K562 (cell line): ENCODE measurements around the gene ZBTB46. TPM values are rescaled to one million over a fixed set of nuclear protein-coding genes. Genes with fewer than 3 reads are reported as not detected.

Experiments used
- ARID4B ChIP-seq: sonication (generic); formaldehyde crosslinking; IDR thresholded peaks from 2 replicates; pipeline ENCODE4 v1.8.0; 2022; ENCODE audit warnings: mild to moderate bottlenecking, missing genetic modification reagents
- CCNT2 ChIP-seq: IDR thresholded peaks from 2 replicates; pipeline ENCODE4 v1.6.1; 2011; ENCODE audit warnings: borderline replicate concordance, low read depth, mild to moderate bottlenecking, moderate library complexity, mixed read lengths, low read length; ENCODE audit not compliant: insufficient read length; ENCODE audit errors: extremely low read depth
- EGR1 ChIP-seq: fragments of 450-650 bp; conservative IDR thresholded peaks from 2 replicates; pipeline ENCODE4 v1.6.1; 2017; ENCODE audit warnings: mild to moderate bottlenecking
- MXI1 ChIP-seq: IDR thresholded peaks from 2 replicates; pipeline ENCODE4 v1.6.1; 2011; ENCODE audit warnings: low read depth, mild to moderate bottlenecking, improper control_type of control experiment, low read length
- NCOA6 ChIP-seq: fragments of 450-650 bp; IDR thresholded peaks from 2 replicates; pipeline ENCODE4 v1.6.1; 2017; ENCODE audit warnings: mild to moderate bottlenecking
- NRF1 ChIP-seq, 2 experiments: fragments of 450-650 bp; IDR thresholded peaks in 1 of 2; conservative IDR thresholded peaks in 1 of 2; 2 replicates each; pipeline ENCODE4 v1.6.1; 2014; ENCODE audit warnings: mild to moderate bottlenecking in 2 of 2
- PHF21A ChIP-seq: fragments of 450-650 bp; IDR thresholded peaks from 2 replicates; pipeline ENCODE4 v1.6.1; 2017; ENCODE audit warnings: low read depth, borderline replicate concordance
- ZNF253 ChIP-seq: fragments of 250-450 bp; sonication (Bioruptor Pico); conservative IDR thresholded peaks from 2 replicates; pipeline ENCODE4 v1.6.1; 2021; ENCODE audit warnings: mild to moderate bottlenecking
- ZNF76 ChIP-seq: fragments of 250-450 bp; sonication (Bioruptor Pico); IDR thresholded peaks from 2 replicates; pipeline ENCODE4 v1.4.0; 2020; ENCODE audit warnings: mild to moderate bottlenecking, moderate library complexity, borderline replicate concordance
- polyA plus RNA-seq, 8 experiments: library from polyadenylated mRNA; depleted of rRNA in 4 of 8; stranded (reverse) in 5 of 8; unstranded in 3 of 8; fragments of >200 nt; fragmentation: Nextera tagmentation in 2 of 8; fragmentation: Illumina TruSeq in 1 of 8; extraction: Ambion mirVana in 2 of 8; extraction: Trizol in 1 of 8; gene quantifications; 2 replicates each; pipeline versions ENCODE4 v1.2.1 to v1.2.3, GENCODE V29; 2011 to 2014; ENCODE audit warnings: inconsistent platforms in 1 of 8, missing spikeins in 1 of 8
- total RNA-seq, 7 experiments: library from RNA; depleted of rRNA in 6 of 7; stranded (reverse); fragments of >200 nt in 6 of 7; fragmentation: Illumina TruSeq in 2 of 7; extraction: Trizol in 2 of 7; gene quantifications; 2 replicates each; pipeline versions ENCODE4 v1.2.1 to v1.2.3, GENCODE V29; 2011 to 2021; ENCODE audit warnings: low replicate concordance in 1 of 7
- TF ChIP-seq, protein P1 (sequence below), 3 experiments: fragments of 200-800 bp in 1 of 3; sonication (Bioruptor generic) in 1 of 3; sonication (generic) in 1 of 3; formaldehyde crosslinking in 1 of 3; IDR thresholded peaks; 2 replicates each; pipeline versions ENCODE4 v1.6.1 to v1.8.0; 2016 to 2022; ENCODE audit warnings: mild to moderate bottlenecking in 2 of 3, missing compliant biosample characterization in 2 of 3, missing genetic modification characterization in 2 of 3, missing genetic modification reagents in 1 of 3
- TF ChIP-seq, protein P2 (sequence below), 2 experiments: IDR thresholded peaks; 2 replicates each; pipeline ENCODE4 v1.6.1; 2012; ENCODE audit warnings: improper control_type of control experiment in 2 of 2, low read depth in 2 of 2, low read length in 2 of 2, borderline replicate concordance in 1 of 2
- TF ChIP-seq, protein P3 (sequence below): sonication (generic); formaldehyde crosslinking; IDR thresholded peaks from 2 replicates; pipeline ENCODE4 v1.9.0; 2022; ENCODE audit warnings: mild to moderate bottlenecking, missing genetic modification reagents
- TF ChIP-seq, protein P4 (sequence below): sonication (generic); formaldehyde crosslinking; IDR thresholded peaks from 2 replicates; pipeline ENCODE4 v1.8.1; 2023; ENCODE audit warnings: mild to moderate bottlenecking, missing genetic modification reagents

Gene ZBTB46
- total and polyA plus RNA-seq, 9 of the 15 experiments (the other 6 are each of a cell fraction or from before 2014, with no cell fraction given) = 0.29 to 4.1 (median 1.1) TPM

GRCh38 chr20:63831993-63832686 is 1.1 kb upstream of the ZBTB46 start (continued):
- TF ChIP-seq, protein P1, sequence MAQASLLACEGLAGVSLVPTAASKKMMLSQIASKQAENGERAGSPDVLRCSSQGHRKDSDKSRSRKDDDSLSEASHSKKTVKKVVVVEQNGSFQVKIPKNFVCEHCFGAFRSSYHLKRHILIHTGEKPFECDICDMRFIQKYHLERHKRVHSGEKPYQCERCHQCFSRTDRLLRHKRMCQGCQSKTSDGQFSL (CRISPR knock-in tag; IDR thresholded peaks at IDR 0.05) = 0 out of 2 replicates have a peak, but pooled peaks have one; percentile 42
- TF ChIP-seq, protein P1 (tag; IDR thresholded peaks at IDR 0.05) = no peak
- TF ChIP-seq ZNF76 (CRISPR knock-in tag) (no peak), CCNT2 (peak; percentile 10), ARID4B (CRISPR knock-in tag) (0 out of 2 replicates have a peak, but pooled peaks have one; percentile 53), EGR1 (0 out of 2 replicates have a peak, but pooled peaks have one; percentile 33), NCOA6 (0 out of 2 replicates have a peak, but pooled peaks have one; percentile 60), MXI1 (no peak), PHF21A (peak; percentile 59; the same call in 1 of the 2 replicates), ZNF253 (CRISPR knock-in tag) (no peak), NRF1 (conservative IDR thresholded peaks at IDR 0.05 in 1 of 2, IDR thresholded peaks at IDR 0.05 in 1 of 2) (peak; percentile 78 to 80)
- TF ChIP-seq, protein P2, sequence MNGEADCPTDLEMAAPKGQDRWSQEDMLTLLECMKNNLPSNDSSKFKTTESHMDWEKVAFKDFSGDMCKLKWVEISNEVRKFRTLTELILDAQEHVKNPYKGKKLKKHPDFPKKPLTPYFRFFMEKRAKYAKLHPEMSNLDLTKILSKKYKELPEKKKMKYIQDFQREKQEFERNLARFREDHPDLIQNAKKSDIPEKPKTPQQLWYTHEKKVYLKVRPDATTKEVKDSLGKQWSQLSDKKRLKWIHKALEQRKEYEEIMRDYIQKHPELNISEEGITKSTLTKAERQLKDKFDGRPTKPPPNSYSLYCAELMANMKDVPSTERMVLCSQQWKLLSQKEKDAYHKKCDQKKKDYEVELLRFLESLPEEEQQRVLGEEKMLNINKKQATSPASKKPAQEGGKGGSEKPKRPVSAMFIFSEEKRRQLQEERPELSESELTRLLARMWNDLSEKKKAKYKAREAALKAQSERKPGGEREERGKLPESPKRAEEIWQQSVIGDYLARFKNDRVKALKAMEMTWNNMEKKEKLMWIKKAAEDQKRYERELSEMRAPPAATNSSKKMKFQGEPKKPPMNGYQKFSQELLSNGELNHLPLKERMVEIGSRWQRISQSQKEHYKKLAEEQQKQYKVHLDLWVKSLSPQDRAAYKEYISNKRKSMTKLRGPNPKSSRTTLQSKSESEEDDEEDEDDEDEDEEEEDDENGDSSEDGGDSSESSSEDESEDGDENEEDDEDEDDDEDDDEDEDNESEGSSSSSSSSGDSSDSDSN (IDR thresholded peaks at IDR 0.05; ENCODE audit: borderline replicate concordance in 1 of 2, low read depth in 2 of 2, low read length in 2 of 2) = peak; percentile 36 to 60; a peak in 1 of 4 replicates
- TF ChIP-seq, protein P3, sequence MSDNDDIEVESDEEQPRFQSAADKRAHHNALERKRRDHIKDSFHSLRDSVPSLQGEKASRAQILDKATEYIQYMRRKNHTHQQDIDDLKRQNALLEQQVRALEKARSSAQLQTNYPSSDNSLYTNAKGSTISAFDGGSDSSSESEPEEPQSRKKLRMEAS (CRISPR knock-in tag) = peak; percentile 22; the same call in 1 of the 2 replicates
- TF ChIP-seq, protein P4, sequence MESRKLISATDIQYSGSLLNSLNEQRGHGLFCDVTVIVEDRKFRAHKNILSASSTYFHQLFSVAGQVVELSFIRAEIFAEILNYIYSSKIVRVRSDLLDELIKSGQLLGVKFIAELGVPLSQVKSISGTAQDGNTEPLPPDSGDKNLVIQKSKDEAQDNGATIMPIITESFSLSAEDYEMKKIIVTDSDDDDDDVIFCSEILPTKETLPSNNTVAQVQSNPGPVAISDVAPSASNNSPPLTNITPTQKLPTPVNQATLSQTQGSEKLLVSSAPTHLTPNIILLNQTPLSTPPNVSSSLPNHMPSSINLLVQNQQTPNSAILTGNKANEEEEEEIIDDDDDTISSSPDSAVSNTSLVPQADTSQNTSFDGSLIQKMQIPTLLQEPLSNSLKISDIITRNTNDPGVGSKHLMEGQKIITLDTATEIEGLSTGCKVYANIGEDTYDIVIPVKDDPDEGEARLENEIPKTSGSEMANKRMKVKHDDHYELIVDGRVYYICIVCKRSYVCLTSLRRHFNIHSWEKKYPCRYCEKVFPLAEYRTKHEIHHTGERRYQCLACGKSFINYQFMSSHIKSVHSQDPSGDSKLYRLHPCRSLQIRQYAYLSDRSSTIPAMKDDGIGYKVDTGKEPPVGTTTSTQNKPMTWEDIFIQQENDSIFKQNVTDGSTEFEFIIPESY (CRISPR knock-in tag) = peak; percentile 60; the same call in 1 of the 2 replicates
- TF ChIP-seq, all 486 proteins: peak for 22
